ENCODE data around the gene ZNF793. TPM values are rescaled to one million over a fixed set of nuclear protein-coding genes. Genes with fewer than 3 reads are reported as not detected.

The ZNF793 gene
- total and polyA plus RNA-seq, 12 donors = 2.4 to 9.6 (median 6.6) TPM

GRCh38 chr19:37511186-37511585 is 4.4 kb downstream of the ZNF793 start:
- Histone ChIP-seq H3K4me3 (no peak overlapping the region), H3K36me3 (peaks cover 0 to 77% (median 28%) of the 10 kb centered on the region in 9 donors), H3K27ac (no peak overlapping the region), H3K27me3 (no peaks in the 10 kb centered on the region), H3K9me3 (peaks cover 0 to 61% (median 0%) of the 10 kb centered on the region in 11 donors), H3K4me1 (peaks cover 0 to 14% (median 8%) of the 10 kb centered on the region in 9 donors)
- ATAC-seq = no peak
- no peak for TF ChIP-seq CTCF (IDR thresholded peaks at IDR 0.05)
- intact Hi-C loops (cut with DNase I) = no loop called here
- no peak for DNase-seq
- WGBS, 2 donors = 96 to 97% methylated on average over 3 of the region's 3 CpGs

- 96% methylated on average over 3 of the region's 3 CpGs for WGBS, 2 donors
- Histone ChIP-seq H3K27ac (no peak overlapping the region), H3K27me3 (no peaks in the 10 kb centered on the region), H3K4me1 (peaks cover 0 to 14% (median 8%) of the 10 kb centered on the region in 9 donors), H3K9me3 (peaks cover 0 to 67% (median 2%) of the 10 kb centered on the region in 11 donors), H3K36me3 (peaks cover 0 to 83% (median 35%) of the 10 kb centered on the region in 9 donors), H3K4me3 (no peak overlapping the region)
- intact Hi-C loops (cut with DNase I) = no loop called here
- DNase-seq (no peak), ATAC-seq (no peak)
- no peak for TF ChIP-seq CTCF (IDR thresholded peaks at IDR 0.05)
Measured at GRCh38 chr19:37511821-37512220, 5.1 kb downstream of the ZNF793 start.

- H3K4me1 ChIP-seq = peaks cover 0 to under 1% (median 0%) of the 10 kb centered on the region in 9 donors
- no peak overlapping the region for H3K4me3 ChIP-seq
- no peak for DNase-seq
- peaks cover 0 to 73% (median 9%) of the 10 kb centered on the region in 11 donors for H3K9me3 ChIP-seq
- intact Hi-C loops (cut with DNase I) = no loop called here
- no peak for TF ChIP-seq CTCF (IDR thresholded peaks at IDR 0.05)
- ATAC-seq = no peak
- H3K27me3 ChIP-seq = no peaks in the 10 kb centered on the region
- 53 to 60% methylated on average over 2 of the region's 2 CpGs for WGBS, 2 donors
- H3K36me3 ChIP-seq = peaks cover 0 to 98% (median 48%) of the 10 kb centered on the region in 9 donors
- H3K27ac ChIP-seq = no peak overlapping the region
Measured at GRCh38 chr19:37513397-37513796, 6.7 kb downstream of the ZNF793 start.

- no peak for ATAC-seq
- Histone ChIP-seq H3K36me3 (peaks cover 0 to 98% (median 55%) of the 10 kb centered on the region in 9 donors), H3K27ac (no peak overlapping the region), H3K4me1 (no peaks in the 10 kb centered on the region), H3K27me3 (no peaks in the 10 kb centered on the region), H3K9me3 (peaks cover 0 to 97% (median 39%) of the 10 kb centered on the region in 11 donors), H3K4me3 (no peak overlapping the region)
- TF ChIP-seq CTCF (IDR thresholded peaks at IDR 0.05) = no peak
- WGBS, 2 donors = 42 to 55% methylated on average over 2 of the region's 2 CpGs
- no peak for DNase-seq
- intact Hi-C loops (cut with DNase I) = no loop called here
Measured at GRCh38 chr19:37519890-37520289, 13.2 kb downstream of the ZNF793 start.

All from heart right ventricle (tissue), 16 donors.